ENCODE measurements around the gene PXDN. TPM values are rescaled to one million over a fixed set of nuclear protein-coding genes. Genes with fewer than 3 reads are reported as not detected.

PXDN gene
- total RNA-seq, 1 donor from 2014 or later = 109 TPM

DNA sequence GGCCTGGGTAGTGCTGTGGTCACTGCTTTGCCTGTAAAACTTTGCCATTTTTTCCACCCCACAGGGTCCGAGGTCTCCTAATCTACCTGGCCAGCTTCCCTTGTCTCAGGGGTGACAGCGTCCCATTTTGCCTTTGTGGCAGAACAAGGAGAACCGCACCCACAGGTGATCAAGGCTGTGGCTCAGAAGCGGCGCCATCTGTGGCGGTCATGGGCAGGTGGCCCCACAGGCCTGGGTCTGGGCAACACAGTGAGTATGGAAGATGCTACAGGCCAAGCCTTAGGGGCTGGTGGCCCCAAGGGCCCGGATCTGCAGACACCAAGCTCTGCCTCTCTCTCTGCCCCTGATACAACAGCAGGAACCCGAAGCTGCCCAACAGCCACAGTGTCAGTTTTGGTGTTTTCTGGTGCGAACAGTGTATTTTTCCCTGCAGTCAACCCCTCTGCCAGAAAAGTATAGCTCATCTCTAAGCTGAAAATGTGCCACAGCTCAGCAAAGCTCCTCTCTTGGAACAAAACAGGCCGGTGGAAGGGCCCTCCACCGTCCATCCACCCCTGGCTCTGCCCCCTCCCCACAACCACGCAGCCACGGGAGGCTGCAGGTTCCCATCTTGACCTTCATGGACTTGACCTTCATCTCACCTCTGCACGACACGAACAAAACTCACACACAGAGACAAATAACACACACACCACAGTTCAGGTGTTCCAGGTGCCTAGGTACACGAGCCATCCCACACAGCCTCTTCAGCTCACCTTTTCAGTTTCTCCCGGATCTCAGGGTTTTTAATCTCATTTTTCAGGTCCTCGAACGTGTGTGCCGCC lies 96.7 kb downstream of the PXDN start:
- no peak for DNase-seq

DNA sequence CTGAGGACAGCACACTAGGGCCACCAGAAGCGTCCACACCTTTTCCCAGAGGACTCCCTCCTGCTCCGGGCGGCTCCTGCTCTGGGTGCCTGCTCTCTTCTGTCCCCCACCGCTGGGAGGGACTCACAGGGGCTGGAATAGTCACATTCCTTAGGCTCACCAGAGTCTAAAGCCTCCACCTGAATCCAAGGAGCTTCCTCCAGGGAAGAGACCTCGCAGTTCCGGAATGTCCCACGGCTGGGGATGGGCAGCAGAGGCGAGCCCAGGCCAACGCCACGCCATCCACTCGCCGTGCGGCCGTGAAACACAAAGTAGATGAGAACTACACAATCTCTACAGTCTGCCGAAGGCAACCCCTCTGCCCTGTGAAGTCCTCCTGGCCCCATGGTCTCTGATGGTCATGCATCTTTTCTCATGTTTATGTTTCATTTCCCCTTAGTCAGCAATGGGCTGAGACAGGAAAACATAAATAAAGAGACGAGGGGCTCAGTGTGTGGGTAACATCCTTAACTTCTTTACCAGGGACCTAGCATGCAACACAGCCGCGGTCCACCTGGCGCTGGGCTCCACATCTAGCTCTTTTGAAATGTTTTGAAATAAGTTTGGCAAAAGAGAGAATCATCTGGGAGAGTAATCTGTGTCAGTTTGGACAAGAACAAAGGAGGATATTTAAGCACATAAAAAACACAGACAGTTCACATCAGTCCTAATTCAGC lies 98.4 kb downstream of the PXDN start:
- DNase-seq = no peak

DNA sequence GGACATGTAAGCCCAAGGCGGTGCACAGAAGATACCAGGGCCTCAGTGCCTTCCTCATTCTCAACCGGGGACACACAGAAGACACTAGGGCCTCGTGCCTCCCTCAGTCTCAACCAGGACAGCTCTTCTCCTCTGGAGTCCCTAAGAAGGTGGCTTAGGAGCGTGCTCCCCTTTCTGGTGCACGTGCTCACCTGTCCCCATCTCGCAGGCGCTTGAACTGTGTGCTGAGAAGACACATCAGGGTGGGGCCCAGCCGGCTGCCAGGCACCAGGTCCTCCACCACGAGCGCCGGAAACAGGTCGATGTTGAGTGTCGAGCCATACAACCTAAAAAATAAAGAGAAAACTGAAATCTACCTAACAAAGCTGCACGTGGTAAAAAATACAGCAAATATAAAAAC lies 99.9 kb downstream of the PXDN start:
- no peak for DNase-seq

DNA sequence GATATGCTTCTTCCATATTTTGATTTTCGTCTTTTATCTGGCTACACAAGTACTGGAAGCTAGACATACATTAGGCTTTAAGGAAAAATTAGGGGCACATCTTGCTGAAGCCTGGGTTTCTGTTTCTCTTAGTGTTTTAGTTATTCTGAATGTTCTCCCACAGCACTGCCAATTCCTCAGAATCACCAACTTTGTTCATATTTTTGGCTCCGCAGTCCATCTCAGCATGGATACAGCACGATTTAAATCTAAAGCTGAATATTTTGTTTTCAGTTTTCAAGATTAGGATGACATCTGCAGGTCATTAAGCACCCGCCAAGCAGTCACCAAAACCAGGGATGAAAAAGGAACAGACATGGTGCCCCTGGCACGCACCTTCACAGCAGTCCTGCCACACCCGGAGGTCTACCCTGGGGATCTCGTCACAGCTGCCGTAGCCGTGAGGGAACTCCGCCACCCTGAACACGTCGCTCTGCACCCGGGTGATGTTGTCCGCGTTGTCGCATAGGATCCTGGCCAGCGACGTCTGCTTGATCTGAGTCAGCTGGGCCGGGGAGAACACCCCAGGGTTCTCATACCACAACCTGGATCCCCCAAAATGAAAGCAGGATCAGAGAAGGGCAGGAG lies 101.2 kb downstream of the PXDN start:
- no peak for DNase-seq

- no peak for DNase-seq
Observed at GRCh38 chr2:1642066-1642861, 102.1 kb downstream of the PXDN start.

- DNase-seq = no peak
Observed at GRCh38 chr2:1641523-1641922, 102.8 kb downstream of the PXDN start.

- DNase-seq = no peak
Observed at GRCh38 chr2:1640301-1641135, 103.8 kb downstream of the PXDN start.

DNA sequence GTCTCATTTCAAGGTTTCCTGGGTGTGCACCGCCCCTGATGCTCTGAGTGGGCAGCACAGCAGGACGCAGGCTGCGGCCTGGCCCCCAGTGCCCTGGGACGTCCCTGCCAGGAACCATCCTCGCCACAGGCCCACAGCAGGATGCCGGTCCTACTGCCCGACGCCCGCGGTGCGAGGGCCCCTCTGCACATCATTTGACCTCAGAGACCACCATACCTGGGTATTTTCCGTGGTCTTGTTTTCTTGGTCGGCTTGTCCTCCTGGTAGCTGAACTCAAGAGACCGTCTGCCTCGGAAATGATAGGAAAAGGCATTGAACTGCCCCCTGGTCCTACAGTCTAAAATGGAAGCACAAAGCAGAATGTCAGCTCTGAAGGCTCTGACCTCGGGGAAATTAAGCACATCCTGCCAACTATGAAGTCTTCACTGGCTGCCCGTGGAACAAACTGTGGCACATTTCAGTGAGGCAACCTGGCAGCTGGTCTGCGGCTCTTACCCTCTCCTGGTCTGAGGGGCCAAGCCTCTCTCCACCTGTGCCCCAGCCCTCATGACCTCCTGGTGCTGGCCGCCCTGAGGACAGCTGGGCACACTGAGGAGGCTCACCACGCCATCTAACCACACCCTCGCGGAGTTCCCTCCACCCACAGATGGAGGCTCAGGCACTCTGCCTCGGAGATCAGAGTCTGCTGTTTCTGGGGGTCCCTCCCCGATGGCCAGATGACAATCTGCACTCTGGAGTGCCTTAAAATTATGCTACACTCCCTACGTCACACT lies 105.0 kb downstream of the PXDN start:
- no peak for DNase-seq

DNA sequence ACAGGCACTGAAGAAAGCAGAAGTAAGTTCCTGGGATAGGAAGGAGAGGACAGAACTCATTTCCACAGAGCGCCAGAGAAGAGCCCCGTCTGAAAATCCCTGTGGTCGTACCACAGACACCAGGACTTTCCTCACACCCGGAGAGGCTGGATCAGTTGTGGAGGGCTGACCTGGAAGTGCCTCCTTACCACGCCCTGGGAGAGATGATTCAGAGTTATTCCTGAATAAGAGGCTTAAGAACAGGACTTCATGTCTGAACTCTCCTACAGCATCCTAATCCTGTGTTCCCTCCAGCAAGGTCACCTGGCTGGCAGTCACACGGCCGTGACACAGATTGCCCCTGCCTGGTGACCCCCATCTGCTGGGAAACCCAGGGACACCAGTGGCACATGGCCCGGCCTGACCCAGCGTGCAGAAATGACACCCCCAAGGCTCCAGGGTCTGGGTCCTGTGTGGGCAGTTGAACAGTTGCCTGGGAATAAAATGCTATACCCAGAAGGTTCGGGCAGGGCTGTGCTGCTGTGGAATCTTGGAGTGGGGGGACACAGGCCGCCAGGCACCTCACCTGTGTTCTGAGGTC lies 105.9 kb downstream of the PXDN start:
- DNase-seq = no peak

GRCh38 chr2:1636791-1637415 lies 107.4 kb downstream of the PXDN start:
- no peak for DNase-seq

GRCh38 chr2:1635823-1636222 lies 108.5 kb downstream of the PXDN start:
- DNase-seq = no peak

DNA sequence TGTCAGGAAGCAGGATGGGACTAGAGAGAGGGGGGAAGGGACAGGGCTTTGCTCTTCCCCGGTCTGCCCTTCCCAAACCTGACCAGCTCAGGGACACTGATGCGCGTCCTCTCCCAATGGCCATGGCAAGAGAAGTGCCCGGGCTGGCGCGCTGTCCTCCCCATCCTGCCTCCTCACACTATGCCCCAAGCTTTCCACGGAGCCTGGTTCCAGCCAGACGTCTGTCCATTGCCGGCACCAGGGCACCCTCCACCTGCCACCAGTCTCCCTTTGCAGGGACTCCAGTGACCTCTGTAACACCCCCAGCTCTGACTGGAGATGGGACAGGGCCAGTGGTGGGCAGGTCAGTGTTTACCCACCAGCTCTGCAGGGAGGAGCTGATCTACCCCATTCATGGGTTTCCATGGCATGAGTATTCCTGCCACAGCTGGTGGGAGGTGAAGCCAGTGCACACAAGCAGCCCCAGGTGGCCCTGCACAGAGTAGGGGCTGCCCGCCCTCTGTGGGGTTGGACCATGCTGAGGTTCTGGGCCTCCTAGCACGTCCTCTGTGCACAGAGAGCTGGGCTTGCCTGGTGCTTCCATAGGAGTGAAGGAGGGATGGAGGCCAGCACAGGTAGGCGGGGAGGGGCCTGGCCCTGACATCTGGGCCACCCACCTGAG lies 109.5 kb downstream of the PXDN start:
- no peak for DNase-seq

GRCh38 chr2:1633936-1634587 lies 110.3 kb downstream of the PXDN start:
- DNase-seq = no peak

- DNase-seq = no peak
Observed at GRCh38 chr2:1633092-1633671, 111.1 kb downstream of the PXDN start.

DNA sequence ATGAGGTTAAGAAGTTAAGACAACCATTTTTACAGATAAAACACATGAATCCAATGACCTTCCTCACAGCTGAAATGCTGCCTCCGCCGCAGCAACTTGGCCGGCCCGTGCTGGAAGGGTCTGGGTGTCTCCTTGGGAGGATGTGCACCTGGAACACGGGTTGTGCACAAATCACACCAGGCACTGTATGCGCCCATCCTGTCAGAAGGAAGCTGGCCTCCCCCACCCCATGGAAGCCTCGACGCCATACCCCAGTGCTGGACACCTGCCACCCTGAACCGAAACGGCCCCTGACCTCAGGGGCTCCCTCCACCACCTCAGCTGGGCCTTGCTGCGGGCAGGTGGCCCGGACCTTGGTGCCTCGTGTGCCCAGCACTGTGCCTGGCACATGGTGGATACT lies 111.8 kb downstream of the PXDN start:
- no peak for DNase-seq

DNA sequence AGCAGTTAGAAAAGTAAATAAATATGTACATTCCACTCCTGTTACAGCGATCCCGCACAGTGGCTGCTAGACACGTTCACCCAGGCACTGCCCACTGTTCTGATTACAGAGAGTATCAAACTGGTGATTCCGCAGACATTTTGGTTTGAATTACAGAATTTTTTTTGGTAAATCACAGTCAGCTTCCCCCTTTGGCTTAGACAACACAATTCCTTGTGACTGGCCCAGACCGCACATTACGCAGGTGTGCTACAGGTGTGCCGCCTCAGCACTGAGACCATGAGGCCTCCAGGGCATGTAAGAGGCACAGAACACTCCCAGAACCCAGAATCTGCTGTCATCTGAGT lies 112.3 kb downstream of the PXDN start:
- no peak for DNase-seq

- no peak for DNase-seq
Observed at GRCh38 chr2:1631292-1632001, 112.9 kb downstream of the PXDN start.

- peak; percentile 40 for DNase-seq
Observed at GRCh38 chr2:1628893-1629292, 115.4 kb downstream of the PXDN start.

All from skin of body (tissue), 2 donors.